ENCODE results near the gene NOX5.

The NOX5 gene

DNA sequence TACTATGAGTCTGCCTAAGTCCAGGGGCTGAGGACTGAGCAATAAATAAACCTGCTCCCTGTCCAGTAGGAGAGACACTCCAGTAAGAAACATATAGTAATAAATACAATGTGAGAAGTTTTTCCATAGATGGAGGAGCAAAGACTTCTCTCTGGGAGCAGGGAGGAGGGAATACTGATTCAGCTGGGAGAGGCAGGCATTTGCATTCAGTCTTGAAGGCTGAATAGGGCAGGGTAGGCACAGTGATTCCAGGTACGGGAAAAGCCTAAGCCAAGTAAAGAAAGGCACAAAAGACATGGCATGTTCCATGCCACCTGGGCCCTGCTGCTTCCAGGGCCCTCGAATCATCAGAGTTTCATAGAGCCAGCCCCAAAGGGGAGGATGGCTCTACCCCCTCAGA is 86.3 kb downstream of the NOX5 start:
- no peak for DNase-seq (ENCODE audit: low spot score)

GRCh38 chr15:69104050-69104750 is 89.7 kb downstream of the NOX5 start:
- DNase-seq (ENCODE audit: low spot score): peak; percentile 5

GRCh38 chr15:69105451-69105985 is 91.0 kb downstream of the NOX5 start:
- DNase-seq (ENCODE audit: low spot score): no peak

DNA sequence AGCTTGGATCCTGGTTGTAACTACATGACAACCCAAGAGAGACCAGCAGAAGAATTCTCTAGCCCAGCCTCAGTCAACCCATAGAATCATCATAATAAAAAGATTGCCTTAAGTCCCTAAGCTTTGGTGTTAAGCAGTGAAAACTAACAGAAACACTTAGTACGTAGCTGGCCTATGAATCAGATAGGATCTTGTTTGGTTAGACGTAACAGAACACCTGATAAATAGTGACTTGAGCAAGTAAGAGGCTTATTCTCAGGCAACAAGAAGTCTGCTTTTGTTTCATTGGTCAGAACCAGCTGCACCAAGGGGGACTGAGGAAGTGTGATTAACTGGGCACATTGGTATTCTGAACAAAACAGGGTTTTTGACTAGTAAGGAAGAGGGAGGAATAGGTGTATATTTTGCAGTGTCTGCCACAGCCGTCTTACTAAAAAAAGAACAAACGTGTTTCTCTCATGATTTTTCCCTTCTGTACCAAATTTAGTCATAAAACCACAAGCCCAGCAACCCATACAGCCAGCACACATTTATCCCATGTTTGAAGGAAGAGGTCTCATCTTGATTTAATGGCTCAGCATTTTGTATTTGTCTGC is 92.6 kb downstream of the NOX5 start:
- DNase-seq (ENCODE audit: low spot score): no peak

Data from CD4-positive, alpha-beta T cell treated with Interleukin-2 at 100 ng/mL for 4 hours (primary cell).